Activated T-helper 1 cell treated with Interleukin-2 at 50 U/mL for 16 hours (primary cell): Measurements from ENCODE around the gene ELK3.

Experiments used
- DNase-seq: peaks from one replicate; pipeline ENCODE4 v3.0.0-alpha.2; 2020; ENCODE audit warnings: low read depth

ELK3 gene

DNA sequence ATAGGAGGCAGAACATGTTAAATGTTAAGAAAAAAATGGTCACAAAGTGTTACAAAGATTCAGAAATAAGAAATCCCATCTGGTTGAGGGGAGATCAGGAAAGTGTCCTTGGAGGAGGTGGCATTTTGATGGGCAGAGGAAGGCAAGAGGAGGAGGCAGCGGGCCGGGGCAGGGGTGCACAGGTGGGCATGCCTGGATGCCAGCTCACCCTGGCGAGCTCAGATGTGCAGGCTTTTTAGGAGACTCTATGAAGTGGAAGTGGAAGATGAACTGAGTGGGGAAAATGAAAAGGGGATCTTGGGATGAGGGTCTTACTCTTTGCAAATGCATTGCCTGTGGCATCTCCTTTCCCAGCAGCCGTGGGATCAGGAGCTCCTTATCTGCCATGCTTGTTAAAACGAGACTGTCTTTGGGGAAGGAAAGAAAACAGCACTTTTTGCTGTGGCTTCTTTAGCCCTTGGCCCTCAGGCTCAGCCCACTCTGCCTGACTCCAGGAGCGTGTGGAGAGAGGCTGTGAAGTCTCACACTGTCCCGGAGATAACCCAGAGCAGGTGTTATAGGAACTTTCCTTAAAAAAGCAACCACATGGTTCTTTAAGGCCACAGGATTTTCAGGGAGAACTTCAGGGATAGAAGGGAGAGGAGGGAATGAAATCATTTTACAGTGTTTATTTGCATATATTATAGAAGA is 62.6 kb downstream of the ELK3 start:
- DNase-seq, result no peak

DNA sequence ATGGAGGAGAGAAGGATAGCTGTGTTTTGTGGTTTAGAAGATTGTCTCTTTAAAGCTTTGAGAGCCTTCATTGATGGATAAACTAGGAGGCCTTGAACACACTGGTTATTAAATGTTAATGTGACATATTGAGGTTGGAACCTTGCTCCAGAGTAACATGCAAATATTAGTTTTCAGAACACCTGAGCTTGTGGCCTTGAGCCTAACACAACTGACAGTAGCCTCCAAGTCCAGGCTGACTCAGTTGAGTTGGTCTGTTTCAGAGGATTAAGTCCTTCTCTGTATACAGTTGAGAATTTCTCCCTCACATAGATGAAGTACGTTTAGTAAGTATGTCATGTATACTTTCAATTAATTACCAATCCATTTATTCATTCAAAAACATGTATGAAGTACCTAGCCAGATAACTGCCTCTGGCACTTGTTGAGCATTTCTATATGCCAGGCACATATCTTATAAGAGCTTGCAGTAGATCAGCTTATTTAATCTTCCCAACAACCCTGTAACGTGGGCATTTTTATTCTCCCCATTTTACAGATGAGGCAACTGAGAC is 63.5 kb downstream of the ELK3 start:
- DNase-seq, result no peak

DNA sequence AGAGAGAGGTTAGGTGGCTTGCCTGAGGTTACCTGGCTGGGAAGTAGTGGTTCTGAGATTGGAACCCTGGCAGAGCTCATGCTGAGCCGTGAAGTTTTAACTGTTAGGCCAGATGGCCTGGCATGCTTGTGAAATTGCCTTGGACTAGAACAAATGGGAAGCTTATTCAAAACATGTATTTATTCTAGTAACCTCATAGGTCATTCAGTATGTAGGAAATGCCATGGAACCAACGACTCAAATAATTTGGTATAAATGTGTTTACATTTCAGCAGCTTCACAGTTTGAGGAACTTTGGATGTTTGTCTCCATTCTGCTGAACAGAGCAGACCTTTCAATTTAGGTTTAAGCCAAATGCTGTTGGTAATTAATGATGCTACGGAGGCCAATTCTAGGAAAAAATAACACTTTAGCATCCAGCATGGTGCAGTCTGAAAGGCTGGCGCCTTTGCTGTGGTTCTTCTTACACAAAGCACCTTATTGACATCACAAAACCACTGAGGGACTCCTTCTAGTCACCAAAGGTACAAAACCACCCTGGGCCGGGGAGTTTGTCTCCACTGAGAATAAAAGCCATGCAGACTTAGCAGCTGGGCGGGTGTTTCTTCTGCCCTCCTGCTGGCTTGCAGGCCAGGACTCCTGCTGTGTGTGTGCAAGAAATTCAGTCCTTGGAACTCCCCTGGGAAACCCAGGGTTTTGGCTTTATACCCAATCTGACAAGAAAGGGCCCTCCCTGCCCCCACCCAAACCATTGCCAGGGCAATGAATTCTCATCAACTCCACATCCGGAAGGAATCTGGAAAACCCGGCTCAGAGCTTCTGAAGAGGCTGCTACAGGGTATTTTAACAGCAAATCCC is 64.2 kb downstream of the ELK3 start:
- no peak for DNase-seq

DNA sequence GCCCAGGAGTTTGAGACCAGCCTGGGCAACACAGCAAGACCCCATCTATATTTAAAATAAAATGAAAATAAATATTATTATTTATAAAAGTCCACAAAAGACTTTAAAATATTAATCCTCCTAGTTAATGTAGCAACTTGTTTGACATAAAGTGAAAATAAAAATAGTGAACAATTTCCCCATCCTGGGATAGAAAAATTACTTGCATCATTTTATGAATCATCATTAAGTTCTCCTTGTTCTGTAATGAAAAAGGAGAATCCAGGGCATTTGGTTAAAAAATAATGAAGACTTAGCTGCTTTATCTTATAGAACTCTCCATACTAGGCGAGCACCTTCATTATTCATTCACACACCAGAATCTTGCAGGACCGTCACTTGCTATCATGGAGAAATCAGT is 66.1 kb downstream of the ELK3 start:
- no peak for DNase-seq

DNA sequence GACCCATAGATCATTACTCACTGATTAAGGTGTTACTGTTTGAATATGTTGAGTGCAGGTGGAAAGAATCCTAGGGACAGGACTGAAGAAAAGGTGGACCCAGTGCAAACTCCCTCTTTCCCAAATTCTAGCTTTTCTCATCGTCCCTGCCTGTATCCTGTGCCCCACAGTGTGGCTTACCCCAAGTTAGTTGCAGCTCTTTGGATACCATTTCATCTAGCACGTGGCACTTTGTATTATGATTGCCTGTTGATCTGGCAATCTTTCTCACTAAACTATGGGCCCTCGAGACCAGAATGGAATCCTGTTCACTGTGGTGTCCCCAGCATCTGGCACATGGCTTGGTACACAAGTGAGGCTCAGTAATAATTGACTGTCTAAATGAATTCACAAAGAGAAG is 66.5 kb downstream of the ELK3 start:
- DNase-seq, result no peak

DNA sequence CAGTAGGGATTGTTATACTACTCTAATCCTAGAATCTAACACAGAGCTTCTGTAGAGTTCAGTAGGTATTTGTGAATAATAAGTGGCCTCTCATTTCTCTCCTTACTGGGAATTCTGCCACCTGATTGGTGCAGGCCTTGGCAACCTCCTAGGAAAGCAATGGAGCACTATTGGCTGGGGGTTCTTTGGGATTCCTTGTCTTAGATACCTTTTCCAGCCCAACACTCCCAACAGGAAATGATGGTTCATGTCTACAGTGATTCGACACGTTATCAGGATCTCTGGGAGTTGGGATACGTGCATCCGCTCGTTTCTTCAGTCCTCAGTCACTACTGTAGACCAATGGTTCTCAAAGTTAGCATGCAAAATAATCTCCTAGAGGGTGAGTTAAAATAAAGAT is 67.4 kb downstream of the ELK3 start:
- no peak for DNase-seq

DNA sequence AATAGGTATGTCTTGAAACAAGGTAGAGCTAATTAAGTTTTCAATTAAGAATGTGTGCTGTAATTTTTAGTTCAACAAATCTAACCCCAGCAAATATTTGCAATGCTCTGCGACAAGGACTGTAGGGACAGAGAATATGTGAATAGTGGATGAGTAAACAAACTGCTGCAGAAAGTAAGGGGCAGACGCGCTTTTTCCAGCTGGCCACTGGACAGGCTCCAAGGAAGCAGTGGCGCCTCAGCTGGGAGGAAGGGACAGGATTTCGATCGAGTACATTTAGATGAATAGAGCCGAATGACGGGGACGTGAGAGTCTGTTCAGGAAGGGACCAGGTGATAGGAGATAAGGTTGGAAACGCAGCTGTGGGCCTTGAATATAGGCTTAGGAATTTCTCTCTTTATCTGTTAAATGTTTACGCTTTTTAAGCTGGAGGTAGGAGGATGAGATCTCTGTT is 69.3 kb downstream of the ELK3 start:
- DNase-seq, result no peak

DNA sequence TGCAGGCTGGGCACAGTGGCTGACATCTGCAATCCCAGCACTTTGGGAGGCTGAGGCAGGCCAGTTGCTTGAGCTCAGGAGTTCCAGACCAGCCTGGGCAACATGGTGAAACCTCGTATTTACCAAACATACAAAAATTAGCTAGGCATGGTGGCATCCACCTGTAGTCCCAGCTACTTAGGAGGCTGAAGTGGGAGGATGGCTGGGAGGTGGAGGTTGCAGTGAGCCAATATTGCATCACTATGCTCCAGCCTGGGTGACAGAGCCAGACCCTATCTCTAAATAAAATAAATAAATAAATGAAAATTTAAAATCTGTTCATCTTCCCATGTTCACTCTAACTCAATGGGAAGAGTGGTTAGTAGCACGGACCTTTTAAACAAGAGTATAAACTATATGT is 71.2 kb downstream of the ELK3 start:
- DNase-seq, result no peak

DNA sequence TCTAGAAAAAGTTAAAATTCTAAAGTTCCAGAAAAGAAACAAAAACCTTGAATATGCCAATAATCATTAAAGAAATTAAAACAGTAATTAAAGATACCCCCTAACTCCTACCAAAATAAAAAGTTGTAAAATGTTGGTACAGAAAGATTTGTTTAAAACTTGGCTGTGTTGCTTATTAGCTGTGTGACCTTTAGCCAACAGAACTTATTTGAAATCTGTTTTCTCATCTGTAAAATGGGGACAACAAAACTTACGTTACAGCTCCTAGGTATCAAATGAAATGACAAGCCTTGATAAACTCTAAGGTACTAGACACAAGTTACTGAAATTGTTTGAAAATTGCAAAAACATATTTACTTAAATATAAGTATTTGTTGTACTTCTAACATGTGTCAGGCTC is 71.7 kb downstream of the ELK3 start:
- no peak for DNase-seq

DNA sequence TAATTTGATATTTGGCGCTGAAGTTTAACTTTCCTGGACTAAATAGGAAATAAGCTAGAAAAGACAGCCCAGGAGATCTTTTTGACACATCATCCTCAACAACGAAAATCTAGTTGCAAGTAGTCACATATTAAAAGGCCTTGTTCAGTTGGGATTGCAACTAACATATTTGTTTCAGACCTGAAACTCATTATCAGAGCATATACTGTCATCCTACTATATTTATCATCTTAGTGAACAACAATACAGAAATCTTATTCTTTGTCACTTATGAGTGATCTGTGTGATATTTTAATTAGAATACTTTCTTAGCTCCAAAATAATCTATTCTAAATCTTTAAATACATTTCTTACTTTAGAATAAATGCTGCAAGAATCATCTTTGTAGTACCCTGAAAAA is 72.1 kb downstream of the ELK3 start:
- DNase-seq, result no peak

DNA sequence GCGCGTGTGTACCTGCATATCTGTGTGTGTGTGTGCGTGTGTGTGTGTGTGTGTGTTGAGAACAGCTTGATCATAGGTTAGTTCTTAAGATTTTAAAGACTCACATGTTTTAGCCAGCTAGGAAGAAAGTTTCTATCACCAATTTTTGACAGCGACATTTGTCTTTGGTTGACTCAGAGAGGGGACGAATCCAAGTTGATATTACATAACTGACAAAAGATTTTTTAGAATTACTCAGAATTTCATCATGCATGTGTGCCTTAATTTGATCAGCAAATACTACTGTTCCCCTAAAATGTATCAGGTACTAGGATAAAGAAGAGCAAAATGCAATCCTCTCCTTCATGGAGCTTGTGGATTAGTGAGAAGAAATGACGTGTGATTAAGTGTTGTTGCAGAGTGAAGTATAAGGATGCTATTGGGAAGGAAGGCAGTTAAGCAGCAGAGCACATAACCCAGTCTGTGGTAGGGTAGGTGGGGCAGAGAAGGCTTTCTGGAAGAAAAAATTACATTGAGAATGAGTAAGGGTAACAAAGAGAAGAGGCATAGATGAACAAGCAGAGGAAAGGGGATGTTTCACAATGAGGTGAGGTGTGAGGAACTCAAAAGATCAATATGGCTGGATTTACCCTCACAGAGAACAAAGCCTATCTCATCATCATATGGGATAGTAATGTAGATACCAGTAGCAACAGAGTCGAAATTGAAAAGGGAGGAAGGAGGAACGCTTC is 77.5 kb downstream of the ELK3 start:
- DNase-seq, result no peak

DNA sequence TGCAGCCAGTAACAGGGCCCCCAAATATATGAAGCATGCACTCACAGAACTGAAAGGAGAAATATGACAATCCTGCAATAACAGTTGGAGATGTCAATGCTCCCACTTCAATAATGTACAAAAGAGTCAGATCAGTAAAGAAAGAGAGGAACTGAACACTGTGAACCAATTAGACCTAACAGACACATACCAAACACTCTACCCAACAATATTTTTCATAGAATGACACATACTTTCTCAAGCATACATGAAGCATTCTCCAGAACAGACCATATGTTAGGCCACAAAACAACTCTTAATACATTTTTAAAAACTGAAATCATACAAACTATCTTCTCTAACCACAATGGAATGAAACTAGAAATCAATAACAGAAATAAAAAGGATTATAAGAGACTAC is 80.2 kb downstream of the ELK3 start:
- no peak for DNase-seq

DNA sequence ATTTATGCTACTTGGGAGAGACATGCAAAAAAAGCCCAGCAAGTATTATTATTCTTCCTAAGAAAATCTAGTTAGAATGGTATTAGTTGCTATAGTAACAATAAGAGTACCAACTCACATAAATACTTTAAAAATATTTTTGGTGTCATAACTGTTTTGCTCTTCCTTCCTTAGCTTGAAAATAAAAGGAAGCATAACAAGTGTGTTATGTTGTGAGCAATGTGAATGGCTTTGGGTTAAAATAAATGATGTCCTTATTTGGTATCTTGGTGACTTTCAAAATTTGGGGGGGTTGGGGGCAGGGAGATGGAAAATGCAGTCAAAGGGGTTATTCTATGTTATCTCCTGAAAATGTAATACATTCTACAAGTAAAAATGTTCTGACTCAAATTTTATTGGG is 91.0 kb downstream of the ELK3 start:
- DNase-seq, result no peak

DNA sequence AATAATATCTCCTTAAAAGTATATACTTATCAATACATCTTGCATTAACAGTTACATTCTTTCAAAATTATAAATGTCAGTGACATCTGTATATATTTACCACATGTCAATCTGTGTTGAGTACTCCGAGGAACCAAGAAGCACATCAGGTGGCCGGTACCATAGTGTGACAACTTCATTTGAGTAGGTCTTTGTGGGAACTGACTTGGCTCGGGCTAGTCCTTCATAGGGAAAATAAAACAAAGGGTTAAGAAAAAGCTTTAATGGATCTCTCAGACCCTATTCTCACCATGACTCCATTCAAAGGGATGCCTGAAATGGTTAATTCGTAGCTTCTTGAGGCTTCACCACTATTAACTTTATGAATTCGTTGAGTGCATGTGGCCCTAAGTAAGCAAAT is 94.9 kb downstream of the ELK3 start:
- DNase-seq, result no peak

DNA sequence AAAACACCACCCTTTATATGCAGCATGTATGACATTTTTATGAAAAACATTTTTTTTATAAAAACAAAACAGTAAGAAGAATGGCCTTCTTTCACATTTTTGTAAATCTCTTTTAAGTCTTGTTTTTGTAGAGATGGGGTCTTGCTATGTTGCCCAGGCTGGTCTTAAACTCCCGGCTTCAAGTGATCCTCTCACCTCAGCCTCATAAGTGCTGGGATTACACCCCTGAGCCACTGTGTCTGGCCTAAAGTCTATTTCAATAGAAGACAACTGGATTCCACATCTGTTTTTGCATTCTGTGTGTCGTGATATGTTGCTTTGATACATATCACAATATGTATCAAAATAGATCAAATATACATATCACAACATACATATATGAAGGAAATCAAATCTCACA is 98.9 kb downstream of the ELK3 start:
- DNase-seq, result no peak

DNA sequence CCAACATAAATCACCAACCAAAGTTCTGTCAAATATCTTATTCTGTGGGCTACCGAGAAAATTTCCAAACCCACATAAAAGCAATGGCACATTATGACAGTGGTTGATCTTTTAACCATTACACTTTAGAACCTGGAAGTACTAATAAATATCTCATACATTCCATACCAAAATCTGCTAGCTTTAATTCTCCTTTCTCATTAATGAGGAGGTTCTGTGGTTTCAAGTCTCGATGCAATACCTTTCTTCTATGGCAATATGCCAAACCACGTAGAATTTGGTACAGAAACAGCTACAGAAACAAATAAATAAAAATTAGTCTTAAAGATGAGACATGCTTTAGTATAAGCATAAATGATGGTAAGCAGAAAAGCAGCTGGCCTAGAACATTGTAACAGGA is 100.7 kb downstream of the ELK3 start:
- no peak for DNase-seq

DNA sequence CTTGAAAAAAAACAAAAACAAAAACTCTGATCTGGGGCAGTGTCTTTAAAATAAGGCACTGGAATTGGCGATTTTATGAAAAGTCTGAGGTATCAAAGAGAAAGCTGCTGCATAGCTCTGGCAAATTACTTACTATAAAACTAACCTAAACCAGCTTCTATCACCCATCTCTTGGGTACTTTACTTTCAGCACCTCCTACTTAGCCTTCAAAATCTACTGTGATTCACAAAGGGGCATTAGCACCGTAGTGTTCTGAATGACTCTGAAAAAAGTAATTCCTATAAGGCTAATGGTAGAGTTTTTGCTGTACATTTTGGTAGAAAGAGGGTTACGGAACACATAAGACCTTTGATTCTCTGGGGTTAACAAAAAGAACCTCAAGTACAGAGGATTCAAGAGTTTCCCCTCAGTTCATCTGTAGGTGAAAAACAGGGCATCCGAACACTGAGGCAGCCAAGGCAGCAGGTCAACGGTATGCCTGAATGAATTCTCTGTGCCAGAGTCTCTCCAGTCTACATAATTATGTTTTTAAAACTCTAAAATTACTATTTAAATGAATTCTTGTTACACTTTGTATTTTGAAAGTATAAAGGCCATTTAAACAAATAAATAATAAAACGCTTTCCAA is 101.5 kb downstream of the ELK3 start:
- no peak for DNase-seq

DNA sequence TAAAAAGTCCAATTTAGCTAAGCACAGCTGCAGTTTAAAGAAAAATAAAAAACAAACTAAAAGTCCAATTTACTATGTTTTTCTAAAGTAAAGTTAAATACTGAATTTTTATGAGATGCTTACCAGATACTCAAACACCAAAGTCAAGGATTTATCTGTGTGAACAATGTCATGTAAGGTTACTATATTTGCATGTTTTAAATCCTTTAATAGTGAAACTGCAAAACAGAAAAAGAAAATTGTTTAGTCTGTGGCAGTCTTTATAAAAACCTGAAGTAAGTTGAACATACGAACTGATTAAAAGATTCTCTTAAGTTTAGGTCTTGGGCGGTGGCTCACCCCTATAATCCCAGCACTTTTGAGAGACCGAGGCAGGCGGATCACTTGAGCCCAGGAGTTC is 103.3 kb downstream of the ELK3 start:
- no peak for DNase-seq

DNA sequence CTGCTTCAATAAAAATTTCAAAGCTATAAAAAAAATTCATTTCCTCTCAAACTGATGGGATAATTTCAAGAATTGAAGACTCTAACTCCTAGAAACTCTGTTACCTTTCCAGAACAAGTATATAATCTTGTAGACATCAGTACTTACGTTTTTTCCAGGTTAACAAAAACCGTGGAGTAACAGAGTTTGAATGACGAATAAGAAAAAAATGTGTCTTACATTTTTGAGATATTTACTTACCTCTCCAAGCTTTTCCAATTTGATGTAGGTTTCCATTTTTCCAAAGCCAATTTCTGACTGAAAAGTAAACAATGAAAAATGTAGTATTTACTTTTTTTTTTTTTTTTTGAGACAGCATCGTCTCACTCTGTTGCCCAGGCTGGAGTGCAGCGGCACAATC is 105.9 kb downstream of the ELK3 start:
- no peak for DNase-seq

DNA sequence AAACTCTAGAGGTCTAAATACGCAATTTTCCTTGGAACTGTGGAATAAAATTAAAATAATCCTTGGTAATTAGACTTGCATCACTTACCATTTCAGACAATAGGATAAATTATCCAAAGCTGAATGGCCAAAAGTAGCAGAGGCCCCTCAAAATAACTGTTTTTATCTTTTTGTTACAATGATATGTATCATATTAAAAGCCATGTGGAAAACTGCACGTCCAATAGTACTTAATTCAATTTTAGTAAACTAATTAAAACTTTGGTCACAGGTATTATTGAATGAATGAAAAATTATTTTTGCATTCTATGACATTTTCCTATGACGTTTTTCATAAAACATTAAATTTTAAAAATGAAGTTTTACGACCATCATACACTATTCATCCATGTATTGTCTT is 107.6 kb downstream of the ELK3 start:
- DNase-seq, result no peak

DNA sequence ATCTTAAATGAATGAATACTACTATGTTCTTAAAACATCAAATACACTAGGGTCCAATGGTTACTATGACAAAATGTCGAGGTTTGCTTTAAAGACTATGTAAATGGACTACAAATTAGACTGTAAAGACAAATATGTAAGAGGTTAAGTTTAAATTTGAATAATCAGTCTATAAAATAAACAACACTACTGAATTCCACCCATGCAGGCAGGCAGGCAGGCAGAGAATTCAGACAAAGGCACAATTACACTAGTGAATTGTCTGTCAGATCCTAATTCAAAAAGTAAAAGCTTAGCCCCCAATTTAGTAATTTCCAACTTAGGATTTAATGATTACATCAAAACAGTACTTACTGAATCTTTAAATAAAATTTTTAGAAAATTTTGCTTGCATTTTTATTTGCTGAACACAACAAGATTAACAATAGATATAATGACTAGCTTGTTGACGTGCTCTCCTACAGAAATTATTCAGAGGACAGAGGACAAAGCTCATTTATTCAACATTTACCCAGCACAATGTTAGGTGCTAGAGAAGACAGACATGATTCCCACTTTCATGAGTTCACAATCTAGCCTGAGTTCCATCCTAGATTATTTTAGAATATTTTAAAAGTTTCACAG is 108.6 kb downstream of the ELK3 start:
- no peak for DNase-seq

DNA sequence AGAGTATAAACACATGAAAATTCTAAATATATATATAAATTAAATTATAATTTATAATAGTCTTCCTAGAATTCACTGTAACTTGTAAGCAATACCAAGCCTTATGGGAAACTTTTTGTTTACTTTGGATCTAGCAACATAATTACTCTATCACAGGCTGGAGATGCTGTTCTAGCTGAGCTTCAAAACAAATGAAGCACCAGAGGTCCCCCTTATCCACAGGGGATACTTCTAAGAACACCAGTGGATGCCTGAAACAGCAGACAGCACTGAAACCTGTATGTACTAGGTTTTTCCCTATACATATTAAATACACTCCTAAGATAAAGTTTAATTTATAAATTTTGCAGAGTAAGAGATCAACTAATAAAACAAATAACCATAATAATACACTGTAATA is 109.5 kb downstream of the ELK3 start:
- no peak for DNase-seq
